Activated CD8-positive, alpha-beta T cell treated with anti-CD3 and anti-CD28 coated beads, Interleukin-2, amount 10 ng/mL, durations not matched to agents 7 days and 5 days (primary cell): ENCODE data around the gene PCMTD2. TPM values are rescaled to one million over a fixed set of nuclear protein-coding genes. Genes with fewer than 3 reads are reported as not detected.
A peak's percentile ranks its signal among the peaks of the same experiment; 100 is the strongest.

ENCODE experiments used
- ATAC-seq: fragments of 150-1000 bp; cut with Tn5 transposase; one replicate; pipeline ENCODE4 v1.10.0; 2021; ENCODE audit warnings: moderate library complexity
- CTCF ChIA-PET: fragments of 350-600 bp; sonication (Branson Sonifier 250); formaldehyde crosslinking; loops from one replicate; lab custom pipeline; 2021; ENCODE audit warnings: antibody characterized with exemption; lab: Charles Lee
- POLR2A ChIA-PET: fragments of 350-600 bp; sonication (Branson Sonifier 250); formaldehyde crosslinking; loops from one replicate; lab custom pipeline; 2021; ENCODE audit warnings: antibody characterized with exemption; lab: Charles Lee
- DNase-seq: peaks from one replicate; pipeline ENCODE4 v3.0.0-alpha.2; 2020
- H3K27ac Mint-ChIP-seq: one replicate; pipeline ENCODE4 v1.8.0; 2021; ENCODE audit warnings: mild to moderate bottlenecking, mixed read lengths
- H3K27me3 Mint-ChIP-seq: one replicate; pipeline ENCODE4 v1.8.0; 2021; ENCODE audit warnings: low read depth, mixed read lengths
- H3K36me3 Mint-ChIP-seq: one replicate; pipeline ENCODE4 v1.8.0; 2021; ENCODE audit warnings: low read depth, mixed read lengths
- H3K4me1 Mint-ChIP-seq: one replicate; pipeline ENCODE4 v1.8.0; 2021; ENCODE audit warnings: low read depth, mixed read lengths
- H3K4me3 Mint-ChIP-seq: one replicate; pipeline ENCODE4 v1.8.0; 2021; ENCODE audit warnings: mild to moderate bottlenecking, mixed read lengths
- H3K9me3 Mint-ChIP-seq: one replicate; pipeline ENCODE4 v1.8.0; 2022; ENCODE audit warnings: mixed read lengths; ENCODE audit not compliant: insufficient read depth
- total RNA-seq, 2 experiments: library from RNA; stranded (reverse); gene quantifications; one replicate each; pipeline ENCODE4 v1.2.3, GENCODE V29; 2021

The PCMTD2 gene
- 10 to 100 TPM; 32.0 to 33.2 TPM for total RNA-seq

- ATAC-seq: peak; percentile 93
- Mint-ChIP-seq H3K4me3 (peak within 1 kb of the TSS; percentile 82), H3K27ac (peak within 1 kb of the TSS; percentile 84), H3K9me3 (no peaks in the 10 kb centered on the region), H3K27me3 (peaks cover 8% of the 10 kb centered on the region), H3K36me3 (no peaks in the 10 kb centered on the region), H3K4me1 (peaks cover 32% of the 10 kb centered on the region)
- CTCF ChIA-PET: interaction anchor here (1.1 to 3.7 kb wide), 5 partner anchors 9 to 276 kb away, joined by 3 to 32 read pairs (median 5); partner anchors contain the start of gene SAMD10
- peak; percentile 89 for DNase-seq
- POLR2A ChIA-PET: interaction anchor here (0.6 to 1.0 kb wide), 6 partner anchors 12 to 719 kb away, joined by 3 to 4 read pairs (median 4); partner anchors contain the start of gene PTK6
These were observed at the start of gene PCMTD2 for GRCh38 chr20:64255361-64256281. PCMTD2 (plus strand) TSS chr20:64255748; CDS start chr20:64259966, 4,218 bp downstream.

- ChIA-PET POLR2A (no interaction called here), CTCF (no interaction called here)
- Mint-ChIP-seq H3K9me3 (no peaks in the 10 kb centered on the region), H3K4me3 (no peak overlapping the region), H3K36me3 (no peaks in the 10 kb centered on the region), H3K27ac (no peak overlapping the region), H3K27me3 (no peaks in the 10 kb centered on the region), H3K4me1 (no peaks in the 10 kb centered on the region)
- ATAC-seq (no peak), DNase-seq (no peak)
These were observed 48.9 kb upstream of the PCMTD2 start for GRCh38 chr20:64206614-64207013.

- ATAC-seq (no peak), DNase-seq (no peak)
- Mint-ChIP-seq H3K36me3 (no peaks in the 10 kb centered on the region), H3K27ac (no peak overlapping the region), H3K9me3 (no peaks in the 10 kb centered on the region), H3K27me3 (no peaks in the 10 kb centered on the region), H3K4me1 (no peaks in the 10 kb centered on the region), H3K4me3 (no peak overlapping the region)
- CTCF ChIA-PET: no interaction called here
- POLR2A ChIA-PET: no interaction called here
These were observed 47.6 kb upstream of the PCMTD2 start for GRCh38 chr20:64207641-64208590.

GRCh38 chr20:64209148-64209547, 46.4 kb upstream of the PCMTD2 start:
- ChIA-PET CTCF (no interaction called here), POLR2A (no interaction called here)
- Mint-ChIP-seq H3K4me3 (no peak overlapping the region), H3K36me3 (no peaks in the 10 kb centered on the region), H3K4me1 (no peaks in the 10 kb centered on the region), H3K27ac (no peak overlapping the region), H3K9me3 (no peaks in the 10 kb centered on the region), H3K27me3 (no peaks in the 10 kb centered on the region)
- no peak for ATAC-seq
- no peak for DNase-seq

GRCh38 chr20:64210656-64211369, 44.7 kb upstream of the PCMTD2 start:
- H3K9me3 Mint-ChIP-seq: no peaks in the 10 kb centered on the region
- H3K36me3 Mint-ChIP-seq: no peaks in the 10 kb centered on the region
- H3K27me3 Mint-ChIP-seq: no peaks in the 10 kb centered on the region
- no peak for ATAC-seq
- no peak overlapping the region for H3K27ac Mint-ChIP-seq
- POLR2A ChIA-PET: no interaction called here
- CTCF ChIA-PET: no interaction called here
- H3K4me3 Mint-ChIP-seq: no peak overlapping the region
- H3K4me1 Mint-ChIP-seq: peaks cover 11% of the 10 kb centered on the region
- DNase-seq: no peak

GRCh38 chr20:64211874-64212658, 43.5 kb upstream of the PCMTD2 start:
- Mint-ChIP-seq H3K4me3 (no peak overlapping the region), H3K27ac (no peak overlapping the region), H3K9me3 (no peaks in the 10 kb centered on the region), H3K4me1 (peaks cover 11% of the 10 kb centered on the region), H3K27me3 (no peaks in the 10 kb centered on the region), H3K36me3 (no peaks in the 10 kb centered on the region)
- no peak for ATAC-seq
- ChIA-PET CTCF (no interaction called here), POLR2A (interaction anchor here (1.2 kb wide), 1 partner anchor 9 kb away, joined by 3 read pairs; no protein-coding TSS in a partner anchor)
- no peak for DNase-seq

GRCh38 chr20:64212755-64213154, 42.8 kb upstream of the PCMTD2 start:
- POLR2A ChIA-PET: interaction anchor here (1.2 kb wide), 1 partner anchor 10 kb away, joined by 3 read pairs; no protein-coding TSS in a partner anchor
- Mint-ChIP-seq H3K36me3 (no peaks in the 10 kb centered on the region), H3K4me3 (no peak overlapping the region), H3K9me3 (no peaks in the 10 kb centered on the region), H3K27me3 (no peaks in the 10 kb centered on the region), H3K4me1 (peaks cover 11% of the 10 kb centered on the region), H3K27ac (no peak overlapping the region)
- DNase-seq: no peak
- no peak for ATAC-seq
- CTCF ChIA-PET: no interaction called here

- Mint-ChIP-seq H3K27ac (no peak overlapping the region), H3K36me3 (no peaks in the 10 kb centered on the region), H3K4me1 (peaks cover 11% of the 10 kb centered on the region), H3K27me3 (no peaks in the 10 kb centered on the region), H3K9me3 (no peaks in the 10 kb centered on the region), H3K4me3 (no peak overlapping the region)
- ChIA-PET CTCF (no interaction called here), POLR2A (no interaction called here)
- ATAC-seq: no peak
- no peak for DNase-seq
These were observed 41.4 kb upstream of the PCMTD2 start for GRCh38 chr20:64214113-64214512.

- ATAC-seq (no peak), DNase-seq (no peak)
- CTCF ChIA-PET: interaction anchor here (1.5 kb wide), 1 partner anchor 9 kb away, joined by 3 read pairs; no protein-coding TSS in a partner anchor
- Mint-ChIP-seq H3K9me3 (no peaks in the 10 kb centered on the region), H3K27me3 (no peaks in the 10 kb centered on the region), H3K27ac (no peak overlapping the region), H3K36me3 (no peaks in the 10 kb centered on the region), H3K4me3 (no peak overlapping the region), H3K4me1 (peaks cover 11% of the 10 kb centered on the region)
- POLR2A ChIA-PET: no interaction called here
These were observed 40.6 kb upstream of the PCMTD2 start for GRCh38 chr20:64214952-64215351.

GRCh38 chr20:64216036-64216435, 39.5 kb upstream of the PCMTD2 start:
- H3K27ac Mint-ChIP-seq: no peak overlapping the region
- no peaks in the 10 kb centered on the region for H3K36me3 Mint-ChIP-seq
- H3K9me3 Mint-ChIP-seq: no peaks in the 10 kb centered on the region
- H3K4me1 Mint-ChIP-seq: peaks cover 11% of the 10 kb centered on the region
- ATAC-seq: no peak
- CTCF ChIA-PET: interaction anchor here (0.7 to 1.5 kb wide), 2 partner anchors 8 to 132 kb away, joined by 3 read pairs; no protein-coding TSS in a partner anchor
- H3K27me3 Mint-ChIP-seq: no peaks in the 10 kb centered on the region
- POLR2A ChIA-PET: interaction anchor here (0.7 kb wide), 1 partner anchor 39 kb away, joined by 4 read pairs; the partner anchor contains the start of gene PCMTD2
- no peak for DNase-seq
- no peak overlapping the region for H3K4me3 Mint-ChIP-seq
